K562 (cell line): ENCODE results near the gene FUZ. TPM values are rescaled to one million over a fixed set of nuclear protein-coding genes. Genes with fewer than 3 reads are reported as not detected.
A peak's percentile ranks its signal among the peaks of the same experiment; 100 is the strongest.

Experiments
- ATF2 ChIP-seq: sonication (generic); formaldehyde crosslinking; IDR thresholded peaks from 2 replicates; pipeline ENCODE4 v1.8.1; 2022; ENCODE audit warnings: missing genetic modification reagents
- CBX3 ChIP-seq, 2 experiments: IDR thresholded peaks; 1 replicate in 1 of 2; 2 replicates in 1 of 2; pipeline ENCODE4 v1.6.1; 2012; ENCODE audit warnings: inconsistent platforms in 2 of 2, low read length in 2 of 2, borderline replicate concordance in 1 of 2, control low read depth in 1 of 2
- FOXP1 ChIP-seq: sonication (generic); formaldehyde crosslinking; IDR thresholded peaks from 2 replicates; pipeline ENCODE4 v1.8.0; 2022; ENCODE audit warnings: mild to moderate bottlenecking, missing genetic modification reagents
- FOXP4 ChIP-seq: sonication (generic); formaldehyde crosslinking; IDR thresholded peaks from 2 replicates; pipeline ENCODE4 v1.8.0; 2022; ENCODE audit warnings: mild to moderate bottlenecking, missing genetic modification reagents, borderline replicate concordance
- HMGXB4 ChIP-seq: sonication (generic); formaldehyde crosslinking; IDR thresholded peaks from 2 replicates; pipeline ENCODE4 v1.8.1; 2023; ENCODE audit warnings: mild to moderate bottlenecking, missing genetic modification reagents
- POLR3G ChIP-seq: IDR thresholded peaks from 2 replicates; pipeline ENCODE4 v1.6.1; 2011; ENCODE audit not compliant: insufficient read length, insufficient replicate concordance; ENCODE audit errors: extremely low read depth
- RAD51 ChIP-seq: fragments of 450-650 bp; IDR thresholded peaks from 2 replicates; pipeline ENCODE4 v1.7.1; 2016; ENCODE audit warnings: low read depth, mild to moderate bottlenecking, borderline replicate concordance
- STAT6 ChIP-seq: sonication (generic); formaldehyde crosslinking; IDR thresholded peaks from 2 replicates; pipeline ENCODE4 v1.8.1; 2023; ENCODE audit warnings: mild to moderate bottlenecking, missing genetic modification reagents
- TAF1 ChIP-seq: IDR thresholded peaks from 2 replicates; pipeline ENCODE4 v1.6.1; 2011; ENCODE audit warnings: mild to moderate bottlenecking, low read length, moderate library complexity; ENCODE audit not compliant: insufficient read depth, control insufficient read depth, severe bottlenecking; ENCODE audit errors: extremely low read depth
- TOE1 ChIP-seq, 2 experiments: fragments of 450-650 bp in 1 of 2; sonication (generic) in 1 of 2; formaldehyde crosslinking in 1 of 2; IDR thresholded peaks; 2 replicates each; pipeline versions ENCODE4 v1.7.1 to v1.8.0; 2016 to 2022; ENCODE audit warnings: borderline replicate concordance in 2 of 2, mild to moderate bottlenecking in 2 of 2, antibody characterized with exemption in 1 of 2, inconsistent platforms in 1 of 2, low read depth in 1 of 2, missing genetic modification reagents in 1 of 2, moderate library complexity in 1 of 2
- ZHX1 ChIP-seq: fragments of 150-350 bp; conservative IDR thresholded peaks from 2 replicates; pipeline ENCODE4 v1.6.1; 2014; ENCODE audit warnings: low read length
- ZNF431 ChIP-seq: sonication (generic); formaldehyde crosslinking; IDR thresholded peaks from 2 replicates; pipeline ENCODE4 v1.8.0; 2022; ENCODE audit warnings: mild to moderate bottlenecking, missing genetic modification reagents
- ZNF589 ChIP-seq: fragments of 200-800 bp; sonication (Bioruptor generic); IDR thresholded peaks from 2 replicates; pipeline ENCODE4 v1.6.1; 2016; ENCODE audit warnings: low read depth, missing genetic modification characterization, missing compliant biosample characterization
- ZNF75A ChIP-seq: fragments of 450-650 bp; formaldehyde crosslinking; IDR thresholded peaks from 2 replicates; pipeline ENCODE4 v1.4.0; 2020; ENCODE audit warnings: mild to moderate bottlenecking
- polyA plus RNA-seq, 8 experiments: library from polyadenylated mRNA; depleted of rRNA in 4 of 8; stranded (reverse) in 5 of 8; unstranded in 3 of 8; fragments of >200 nt; fragmentation: Nextera tagmentation in 2 of 8; fragmentation: Illumina TruSeq in 1 of 8; extraction: Ambion mirVana in 2 of 8; extraction: Trizol in 1 of 8; gene quantifications; 2 replicates each; pipeline versions ENCODE4 v1.2.1 to v1.2.3, GENCODE V29; 2011 to 2014; ENCODE audit warnings: inconsistent platforms in 1 of 8, missing spikeins in 1 of 8
- total RNA-seq, 7 experiments: library from RNA; depleted of rRNA in 6 of 7; stranded (reverse); fragments of >200 nt in 6 of 7; fragmentation: Illumina TruSeq in 2 of 7; extraction: Trizol in 2 of 7; gene quantifications; 2 replicates each; pipeline versions ENCODE4 v1.2.1 to v1.2.3, GENCODE V29; 2011 to 2021; ENCODE audit warnings: low replicate concordance in 1 of 7

Gene FUZ
- total and polyA plus RNA-seq, 9 of the 15 experiments (the other 6 are each of a cell fraction or from before 2014, with no cell fraction given) = 0.17 to 7.6 (median 3.6) TPM; not detected in 1

- TF ChIP-seq ZNF589 = no peak
- TF ChIP-seq RAD51 = no peak
- no peak for TF ChIP-seq POLR3G
- TF ChIP-seq STAT6 (CRISPR knock-in tag) = peak; percentile 53
- TF ChIP-seq ZNF431 (CRISPR knock-in tag) = no peak
- no peak for TF ChIP-seq CBX3 (IDR thresholded peaks at IDR 0.05; ENCODE audit: borderline replicate concordance in 1 of 2, low read length in 2 of 2)
- no peak; the same call in none of the 2 replicates for TF ChIP-seq FOXP1 (CRISPR knock-in tag)
- peak; percentile 55; the same call in 1 of the 2 replicates for TF ChIP-seq ATF2
- TF ChIP-seq ZNF75A (CRISPR knock-in tag) = no peak
- peak; percentile 69 for TF ChIP-seq TAF1
- TF ChIP-seq FOXP4 (CRISPR knock-in tag) = no peak
- peak; percentile 83; the same call in 1 of the 2 replicates for TF ChIP-seq TOE1 (IDR thresholded peaks at IDR 0.05; ENCODE audit: borderline replicate concordance)
- no peak for TF ChIP-seq TOE1 (CRISPR knock-in tag; IDR thresholded peaks at IDR 0.05; ENCODE audit: borderline replicate concordance, low read depth)
- no peak for TF ChIP-seq ZHX1
- peak; percentile 96 for TF ChIP-seq HMGXB4 (CRISPR knock-in tag)
Measured at GRCh38 chr19:49850487-49851342, 37.6 kb upstream of the FUZ start, which contains the start of gene PTOV1 (continued).
